Loucy (cell line): Measurements from ENCODE around the gene DISC1.

Source experiments
- H2AFZ ChIP-seq: fragments of 200-600 bp; sonication (generic); 2 replicates; pipeline ENCODE4 v1.6.0; 2016; ENCODE audit warnings: antibody characterized with exemption, mild to moderate bottlenecking, low read length, moderate library complexity
- H3F3A ChIP-seq: fragments of 200-600 bp; 2 replicates; pipeline ENCODE4 v1.6.0; 2016; ENCODE audit warnings: antibody characterized with exemption, low read depth, mild to moderate bottlenecking
- H3K27me3 ChIP-seq: fragments of 200-600 bp; sonication (generic); 2 replicates; pipeline ENCODE4 v1.6.1; 2014; ENCODE audit warnings: low read length, mild to moderate bottlenecking; ENCODE audit not compliant: insufficient read depth, poor library complexity, severe bottlenecking
- H3K36me3 ChIP-seq: fragments of 200-600 bp; sonication (generic); 2 replicates; pipeline ENCODE4 v1.6.1; 2016; ENCODE audit warnings: low read length; ENCODE audit not compliant: insufficient read depth
- H3K4me1 ChIP-seq: fragments of 200-600 bp; sonication (generic); 2 replicates; pipeline ENCODE4 v1.5.1; 2014; ENCODE audit warnings: low read length, mild to moderate bottlenecking; ENCODE audit not compliant: insufficient read depth, poor library complexity, severe bottlenecking
- H3K4me2 ChIP-seq: fragments of 200-600 bp; sonication (generic); 2 replicates; pipeline ENCODE4 v1.6.0; 2014; ENCODE audit warnings: antibody characterized with exemption, low read length, low read depth, mild to moderate bottlenecking; ENCODE audit not compliant: poor library complexity, severe bottlenecking
- H3K4me3 ChIP-seq: fragments of 200-600 bp; sonication (generic); 2 replicates; pipeline ENCODE4 v1.5.1; 2014; ENCODE audit warnings: low read length, mild to moderate bottlenecking, mixed read lengths; ENCODE audit not compliant: poor library complexity, severe bottlenecking
- H3K79me2 ChIP-seq: fragments of 200-600 bp; sonication (generic); 2 replicates; pipeline ENCODE4 v1.6.1; 2014; ENCODE audit warnings: low read length; ENCODE audit not compliant: insufficient read depth
- H3K9ac ChIP-seq: fragments of 200-600 bp; sonication (generic); 2 replicates; pipeline ENCODE4 v1.6.0; 2014; ENCODE audit warnings: mild to moderate bottlenecking, low read depth, low read length, moderate library complexity; ENCODE audit not compliant: poor library complexity, severe bottlenecking
- H3K9me2 ChIP-seq: fragments of 200-600 bp; sonication (generic); replicated peaks from 2 replicates; pipeline ENCODE4 v1.6.1; 2016; ENCODE audit warnings: low read depth, low read length, mixed read lengths
- H3K9me3 ChIP-seq: fragments of 200-600 bp; sonication (generic); 2 replicates; pipeline ENCODE4 v1.6.1; 2014; ENCODE audit warnings: mild to moderate bottlenecking, antibody characterized with exemption, low read length, low read depth; ENCODE audit not compliant: insufficient read depth
- H4K20me1 ChIP-seq: fragments of 200-600 bp; sonication (generic); 2 replicates; pipeline ENCODE4 v1.6.0; 2014; ENCODE audit warnings: antibody characterized with exemption, low read length, mild to moderate bottlenecking; ENCODE audit not compliant: insufficient read depth, poor library complexity, severe bottlenecking
- CTCF ChIP-seq: fragments of 200-600 bp; sonication (generic); conservative IDR thresholded peaks from 2 replicates; pipeline ENCODE4 v1.5.1; 2014; ENCODE audit warnings: mild to moderate bottlenecking, antibody characterized with exemption, low read length
- EZH2phosphoT487 ChIP-seq: fragments of 200-600 bp; IDR thresholded peaks from 2 replicates; pipeline ENCODE4 v1.6.1; 2018; ENCODE audit warnings: antibody characterized with exemption, mild to moderate bottlenecking, moderate library complexity, borderline replicate concordance

DISC1 gene

GRCh38 chr1:231971397-231972110 is 345.0 kb downstream of the DISC1 start:
- H2AFZ ChIP-seq: no peak overlapping the region
- H3K9ac ChIP-seq: no peak overlapping the region
- no peak overlapping the region for H3K4me2 ChIP-seq
- H3K4me3 ChIP-seq: no peak overlapping the region
- TF ChIP-seq EZH2phosphoT487 (no peak), CTCF (no peak)
- H3K79me2 ChIP-seq: no peaks in the 10 kb centered on the region
- H3K9me3 ChIP-seq: no peaks in the 10 kb centered on the region
- H3F3A ChIP-seq: no peaks in the 10 kb centered on the region
- H3K36me3 ChIP-seq: no peaks in the 10 kb centered on the region; the same call in 1 of the 2 replicates
- H3K9me2 ChIP-seq: no peaks in the 10 kb centered on the region
- H4K20me1 ChIP-seq: no peaks in the 10 kb centered on the region
- no peaks in the 10 kb centered on the region for H3K27me3 ChIP-seq
- H3K4me1 ChIP-seq: peaks cover 13% of the 10 kb centered on the region

- no peaks in the 10 kb centered on the region; the same call in 1 of the 2 replicates for H3K36me3 ChIP-seq
- no peak overlapping the region for H3K4me2 ChIP-seq
- H3K79me2 ChIP-seq: no peaks in the 10 kb centered on the region
- H2AFZ ChIP-seq: no peak overlapping the region
- H3F3A ChIP-seq: no peaks in the 10 kb centered on the region
- H3K9ac ChIP-seq: no peak overlapping the region
- peaks cover 13% of the 10 kb centered on the region for H3K4me1 ChIP-seq
- no peaks in the 10 kb centered on the region for H3K9me2 ChIP-seq
- no peaks in the 10 kb centered on the region for H3K27me3 ChIP-seq
- H3K9me3 ChIP-seq: no peaks in the 10 kb centered on the region
- TF ChIP-seq EZH2phosphoT487 (no peak), CTCF (no peak)
- H4K20me1 ChIP-seq: no peaks in the 10 kb centered on the region
- H3K4me3 ChIP-seq: no peak overlapping the region
These were observed 345.5 kb downstream of the DISC1 start for GRCh38 chr1:231972111-231972445.

GRCh38 chr1:231973830-231974229 is 347.2 kb downstream of the DISC1 start:
- Histone ChIP-seq H3K79me2 (no peaks in the 10 kb centered on the region), H2AFZ (no peak overlapping the region), H4K20me1 (no peaks in the 10 kb centered on the region), H3K36me3 (no peaks in the 10 kb centered on the region; the same call in 1 of the 2 replicates), H3K4me1 (peaks cover 13% of the 10 kb centered on the region), H3K4me2 (no peak overlapping the region), H3K9me3 (no peaks in the 10 kb centered on the region), H3K9ac (no peak overlapping the region), H3K4me3 (no peak overlapping the region), H3F3A (no peaks in the 10 kb centered on the region), H3K9me2 (no peaks in the 10 kb centered on the region), H3K27me3 (no peaks in the 10 kb centered on the region)
- TF ChIP-seq CTCF (no peak), EZH2phosphoT487 (no peak)
